GM13976 (cell line): ENCODE data around the gene RPS24.
"Not testable (repeated sequence)": the region's sequence is repeated elsewhere in the genome, so short reads cannot be mapped to it uniquely, and the experiment has no call there.

Source experiments
- DNase-seq: peaks from one replicate; pipeline ENCODE4 v3.0.0; 2012; ENCODE audit warnings: low spot score
- CTCF ChIP-seq: IDR thresholded peaks from 2 replicates; pipeline ENCODE4 v1.5.1; 2012; ENCODE audit warnings: borderline replicate concordance, mild to moderate bottlenecking; ENCODE audit not compliant: insufficient read depth; ENCODE audit errors: extremely low read depth, missing control alignments, control extremely low read depth
- in situ Hi-C: fragments of 300-500 bp; cut with MboI; formaldehyde crosslinking; loops from one replicate; pipeline ENCODE4 v1.12.0; 2022; ENCODE audit warnings: low sequenced_read_pairs, mixed read lengths, inconsistent platforms; ENCODE audit not compliant: unreplicated experiment

Gene RPS24

GRCh38 chr10:78033637-78034470, at the start of gene RPS24:
Gene RPS24, plus strand, starts transcription at chr10:78033863. Its CDS starts 39 bp downstream, at chr10:78033902.
- no peak for TF ChIP-seq CTCF
- peak; percentile 95 for DNase-seq
- in situ Hi-C loops, result no loop called here

GRCh38 chr10:77984986-77985385, 48.7 kb upstream of the RPS24 start:
- in situ Hi-C loops, result no loop called here
- TF ChIP-seq CTCF, result no peak
- DNase-seq, result no peak

GRCh38 chr10:77987671-77988255, 45.9 kb upstream of the RPS24 start:
- no peak for DNase-seq
- in situ Hi-C loops, result no loop called here
- TF ChIP-seq CTCF, result no peak

GRCh38 chr10:77989081-77989724, 44.5 kb upstream of the RPS24 start:
- in situ Hi-C loops, result no loop called here
- no peak for TF ChIP-seq CTCF
- DNase-seq, result no peak

GRCh38 chr10:77993620-77994019, 40.0 kb upstream of the RPS24 start:
- in situ Hi-C loops, result no loop called here
- no peak for DNase-seq
- TF ChIP-seq CTCF, result no peak

- DNase-seq, in situ Hi-C loops: not testable (repeated sequence)
Measured at GRCh38 chr10:77998780-77999179, 34.9 kb upstream of the RPS24 start.

GRCh38 chr10:78000206-78000605, 33.5 kb upstream of the RPS24 start:
- no peak for DNase-seq
- in situ Hi-C loops, result no loop called here
- no peak for TF ChIP-seq CTCF
